ENCODE measurements around the gene LMOD2.

LMOD2 gene

DNA sequence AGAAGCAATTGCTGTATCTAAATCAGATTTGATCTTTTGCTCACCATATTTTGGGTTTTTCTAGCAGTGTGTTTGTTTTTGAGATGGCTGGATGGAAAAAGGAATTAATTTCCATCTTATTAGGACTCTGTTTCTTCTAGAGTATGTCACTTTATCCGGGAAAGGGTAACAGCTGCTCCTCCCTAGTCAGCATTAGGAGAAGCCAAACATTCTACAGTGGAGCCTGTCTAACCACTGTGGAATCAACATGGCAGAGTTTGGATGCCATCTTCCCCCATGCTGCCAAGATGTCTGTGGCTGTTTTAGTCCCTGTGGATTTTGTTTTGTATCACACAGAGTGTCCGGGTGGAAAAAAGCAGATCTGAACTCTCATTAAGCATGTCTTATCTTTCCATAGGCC is 16.0 kb upstream of the LMOD2 start:
- DNase-seq (ENCODE audit: low spot score) = no peak

DNA sequence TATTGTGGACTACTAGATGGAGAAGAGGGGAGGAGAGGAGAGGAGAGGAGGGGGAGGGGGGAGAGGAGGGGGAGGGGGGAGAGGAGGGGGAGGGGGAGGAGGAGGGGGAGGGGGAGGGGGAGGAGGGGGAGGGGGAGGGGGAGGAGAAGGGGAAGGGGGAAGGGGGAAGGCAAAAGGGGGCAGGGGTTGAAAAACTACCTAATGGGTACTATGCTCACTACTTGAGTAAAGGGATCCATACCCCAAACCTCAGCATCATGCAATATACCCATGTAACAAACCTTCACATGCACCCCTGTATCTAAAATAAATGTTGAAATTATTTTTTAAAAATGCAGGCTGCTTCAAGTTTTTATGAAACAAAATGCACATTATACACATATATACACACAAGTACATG is 15.1 kb upstream of the LMOD2 start:
- no peak for DNase-seq (ENCODE audit: low spot score)

DNA sequence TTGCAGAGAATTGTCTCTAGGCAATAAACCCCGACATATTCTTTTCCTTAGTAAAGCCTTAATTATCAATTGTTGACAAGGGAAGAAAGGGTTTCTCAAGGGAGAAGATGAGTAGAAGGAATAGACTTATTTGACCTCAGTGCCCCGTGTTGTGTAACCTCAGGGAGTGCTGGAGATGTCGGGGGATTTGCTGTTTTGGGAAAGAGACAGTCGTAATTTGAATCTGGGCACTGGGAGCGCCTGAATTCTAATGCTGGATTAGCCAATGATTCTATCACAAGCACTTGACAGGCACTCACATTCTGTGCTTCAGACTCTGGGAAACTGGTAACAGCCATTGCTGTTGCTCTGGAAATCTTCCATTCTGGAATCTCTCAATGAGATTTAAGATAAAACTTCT is 13.8 kb upstream of the LMOD2 start:
- DNase-seq (ENCODE audit: low spot score) = no peak

DNA sequence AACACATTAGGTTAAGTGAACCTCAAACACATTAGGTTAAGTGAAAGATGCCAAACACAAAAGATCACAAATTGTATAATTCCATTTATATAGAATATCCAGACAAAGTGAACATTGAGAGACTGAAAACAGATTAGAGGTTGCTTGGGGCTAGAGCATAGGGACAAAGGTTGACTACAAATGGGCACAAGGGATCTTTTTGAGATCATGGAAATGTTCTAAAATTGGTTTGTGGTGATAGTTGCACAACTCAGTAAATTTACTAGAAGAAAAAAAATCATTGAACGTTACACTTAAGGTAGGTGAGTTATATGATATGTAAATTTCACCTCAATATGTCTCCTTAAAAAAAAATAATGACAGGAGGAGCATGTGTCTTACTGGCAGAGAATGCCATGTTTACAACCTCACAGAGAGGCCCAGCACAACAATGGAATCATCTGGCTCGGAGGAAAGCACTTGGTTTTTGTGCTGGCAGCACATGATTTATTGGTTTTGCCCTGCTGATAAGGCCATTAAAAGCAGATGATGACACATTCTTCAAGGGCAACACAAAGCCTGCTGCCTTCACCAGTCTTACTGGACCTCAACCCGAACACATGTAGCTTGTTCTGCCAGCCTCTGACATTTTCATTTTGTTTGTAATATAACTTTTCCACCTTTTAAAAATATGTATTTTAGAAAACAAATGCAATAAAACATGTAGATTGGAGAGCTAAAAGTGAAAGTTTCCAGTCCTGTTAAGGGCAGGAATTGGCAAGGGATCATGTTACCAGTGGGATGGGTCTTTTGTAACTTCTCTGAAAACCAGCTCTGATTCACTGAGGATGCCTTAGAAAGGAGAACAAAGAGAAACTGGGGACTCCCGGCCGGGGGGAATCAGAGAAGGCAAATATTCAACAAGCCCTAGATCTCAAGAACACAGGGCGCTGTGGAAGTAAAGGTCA is 11.9 kb upstream of the LMOD2 start:
- DNase-seq (ENCODE audit: low spot score) = peak; percentile 49

DNA sequence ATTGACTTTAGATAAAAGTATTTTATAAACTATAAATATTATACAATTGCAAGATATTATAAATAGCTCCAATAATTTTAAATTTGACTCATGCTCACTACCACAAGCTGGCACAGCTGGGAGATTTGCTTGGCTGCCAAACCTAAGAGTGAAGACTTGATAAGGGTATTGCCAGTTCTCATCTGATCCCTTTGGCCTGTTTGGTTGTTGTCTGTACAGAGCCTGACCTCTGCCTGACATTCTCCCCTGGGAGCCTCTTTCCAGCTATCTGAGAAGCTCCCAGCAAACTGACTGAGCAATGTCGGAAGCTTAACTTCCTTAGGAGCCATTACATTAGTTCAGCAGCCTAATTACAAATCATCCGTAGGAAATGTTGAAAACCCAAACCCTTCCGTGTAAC is 10.2 kb upstream of the LMOD2 start:
- DNase-seq (ENCODE audit: low spot score) = no peak

DNA sequence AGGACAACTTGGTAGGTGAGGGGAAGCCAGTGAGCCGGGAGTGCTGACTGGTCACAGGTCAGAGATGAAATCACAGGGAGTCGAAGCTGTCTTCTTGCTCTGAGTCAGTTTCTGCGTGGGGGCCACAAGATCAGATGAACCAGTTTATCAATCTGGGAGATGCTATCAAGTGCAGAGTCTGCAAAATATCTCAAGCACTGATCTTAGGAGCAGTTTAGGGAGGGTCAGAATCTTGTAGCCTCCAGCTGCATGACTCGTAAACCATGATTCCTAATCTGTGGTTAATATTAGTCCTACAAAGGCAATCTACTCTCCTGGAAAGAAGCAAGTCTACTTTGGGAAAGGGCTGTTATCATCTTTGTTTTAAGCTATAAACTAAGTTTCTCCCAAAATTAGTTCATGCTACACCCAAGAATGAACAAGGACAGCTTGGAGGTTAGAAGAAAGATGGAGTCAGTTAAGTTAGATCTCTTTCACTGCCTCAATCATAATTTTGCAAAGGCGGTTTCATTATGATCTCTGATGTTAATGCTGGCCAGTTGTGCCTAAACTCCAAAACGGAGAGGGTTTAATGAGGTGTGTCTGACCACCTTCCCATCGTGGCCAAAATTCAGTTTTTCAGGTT is 8.4 kb upstream of the LMOD2 start:
- DNase-seq (ENCODE audit: low spot score) = no peak

DNA sequence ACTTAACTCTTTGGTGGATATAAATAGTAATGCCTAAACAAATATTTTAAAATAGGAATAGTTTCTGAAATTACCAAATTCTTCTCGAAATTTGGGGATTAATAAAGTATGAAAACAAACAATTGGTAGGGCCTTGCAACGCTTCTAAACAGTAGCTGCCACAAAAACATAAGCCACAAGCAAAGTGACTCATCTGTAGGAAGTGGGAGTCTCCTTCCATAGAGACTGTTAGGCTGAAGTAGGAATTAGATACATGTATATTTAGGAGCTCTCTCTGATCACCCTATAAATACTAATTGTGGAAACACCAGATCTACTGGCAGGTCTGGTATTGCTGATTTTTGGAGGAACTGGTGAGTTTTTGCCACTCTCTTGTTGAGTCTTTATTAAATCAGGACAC is 5.7 kb upstream of the LMOD2 start:
- DNase-seq (ENCODE audit: low spot score) = no peak

DNA sequence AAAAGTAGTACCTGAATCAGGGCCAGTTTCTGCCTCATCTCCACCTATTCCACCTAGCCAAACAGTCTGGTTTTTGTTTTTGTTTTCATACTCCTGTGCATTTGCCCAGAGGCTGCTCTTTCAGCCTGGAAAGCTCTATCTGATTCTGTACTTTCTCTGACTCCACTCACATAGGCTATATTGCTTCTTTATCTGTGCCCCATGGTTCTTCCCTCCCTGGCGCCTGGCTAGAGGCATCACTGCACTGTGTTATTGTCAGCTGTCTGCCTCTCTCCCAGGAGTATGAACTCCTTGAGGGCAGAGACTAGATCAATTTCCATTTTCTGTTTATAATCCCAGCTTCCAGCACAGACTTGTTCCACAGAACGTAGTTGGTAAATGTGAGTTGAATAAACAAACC is 5.1 kb upstream of the LMOD2 start:
- no peak for DNase-seq (ENCODE audit: low spot score)

DNA sequence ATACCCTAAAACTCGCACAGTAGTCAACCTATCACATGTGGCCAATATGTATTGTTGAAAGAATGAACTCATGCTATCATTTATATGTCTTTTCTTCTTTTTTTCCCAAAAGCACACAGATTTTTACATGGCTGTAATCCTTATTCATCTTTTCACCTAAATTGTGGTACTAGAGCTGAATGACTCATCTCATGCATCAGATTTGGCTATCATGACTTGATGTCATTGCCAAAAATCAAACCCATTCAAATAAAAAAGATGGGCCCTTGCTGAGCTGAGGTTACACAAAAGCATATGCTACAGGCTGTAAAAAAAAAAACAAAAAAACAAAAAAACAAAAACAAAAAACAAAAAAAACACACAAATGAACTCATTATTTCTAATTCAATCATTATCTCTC is 3.3 kb upstream of the LMOD2 start:
- DNase-seq (ENCODE audit: low spot score) = no peak

DNA sequence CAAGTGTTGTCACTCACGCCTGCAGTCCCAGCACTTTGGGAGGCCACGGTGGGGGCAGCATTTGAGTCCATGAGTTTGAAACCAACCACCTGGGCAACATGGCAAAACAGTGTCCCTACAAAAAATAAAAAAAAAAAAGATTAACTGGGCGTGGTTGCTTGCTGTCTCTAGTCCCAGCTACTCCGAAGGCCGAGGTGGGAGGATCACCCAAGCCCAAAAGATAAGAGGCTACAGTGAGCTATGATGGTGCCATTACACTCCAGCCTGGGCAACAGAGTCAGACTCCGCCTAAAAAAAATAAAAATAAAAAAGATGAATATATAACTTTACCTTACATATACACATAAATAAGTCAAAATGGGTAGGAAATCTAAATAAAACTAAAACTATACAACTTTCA is 2.5 kb upstream of the LMOD2 start:
- DNase-seq (ENCODE audit: low spot score) = no peak

DNA sequence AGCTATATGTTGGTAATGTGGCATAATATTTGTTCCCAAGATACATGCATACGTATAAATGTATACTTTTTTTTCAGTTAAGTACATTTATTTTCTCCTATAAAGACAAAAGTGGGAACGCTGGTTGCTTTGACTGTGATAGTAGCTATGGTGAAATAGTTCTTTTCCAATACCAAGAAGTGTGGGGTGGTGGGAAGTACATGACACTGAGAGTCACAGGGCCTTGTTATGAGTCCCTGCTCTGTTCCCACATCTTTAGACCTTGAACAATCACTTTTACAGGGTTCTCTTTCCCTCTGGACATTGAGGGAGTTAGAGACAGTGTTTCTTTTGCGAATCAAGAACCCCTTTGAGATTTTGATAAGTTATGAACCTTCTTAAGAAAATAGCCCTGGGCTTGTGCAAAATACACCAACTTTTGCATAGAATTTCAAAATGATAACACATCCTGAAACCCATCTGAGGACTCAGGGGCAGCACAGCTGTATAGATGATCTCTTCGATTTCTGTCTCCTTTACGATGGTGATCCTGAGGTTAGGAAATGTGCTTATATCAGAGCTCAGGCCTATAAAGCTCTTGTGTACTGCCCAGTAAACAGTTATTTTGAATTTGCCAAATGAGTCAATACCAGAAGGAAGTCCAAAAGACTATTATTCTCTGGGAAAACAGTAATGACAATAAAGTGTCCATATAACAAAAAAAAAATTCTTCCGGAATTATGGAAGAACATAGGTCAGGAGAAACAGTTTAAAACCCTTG is 1.1 kb downstream of the LMOD2 start:
- no peak for DNase-seq (ENCODE audit: low spot score)

DNA sequence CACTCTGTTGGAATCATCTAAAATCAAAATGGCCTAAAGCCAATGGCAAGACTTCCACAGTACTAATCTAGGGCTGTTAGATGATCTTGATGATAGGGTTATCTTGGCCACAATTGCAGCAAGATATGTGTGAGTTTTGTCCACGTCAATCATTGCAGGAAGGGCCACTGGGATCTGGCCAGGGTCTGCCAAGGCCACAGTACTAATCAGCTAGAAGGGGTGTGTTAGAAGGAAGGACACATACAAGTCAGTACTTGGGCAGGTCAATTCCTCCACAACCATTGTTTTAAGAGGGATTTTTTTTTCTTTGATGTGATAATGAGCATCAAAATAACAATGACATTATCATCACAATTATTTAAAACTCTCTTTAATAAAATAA is 1.6 kb downstream of the LMOD2 start:
- no peak for DNase-seq (ENCODE audit: low spot score)

DNA sequence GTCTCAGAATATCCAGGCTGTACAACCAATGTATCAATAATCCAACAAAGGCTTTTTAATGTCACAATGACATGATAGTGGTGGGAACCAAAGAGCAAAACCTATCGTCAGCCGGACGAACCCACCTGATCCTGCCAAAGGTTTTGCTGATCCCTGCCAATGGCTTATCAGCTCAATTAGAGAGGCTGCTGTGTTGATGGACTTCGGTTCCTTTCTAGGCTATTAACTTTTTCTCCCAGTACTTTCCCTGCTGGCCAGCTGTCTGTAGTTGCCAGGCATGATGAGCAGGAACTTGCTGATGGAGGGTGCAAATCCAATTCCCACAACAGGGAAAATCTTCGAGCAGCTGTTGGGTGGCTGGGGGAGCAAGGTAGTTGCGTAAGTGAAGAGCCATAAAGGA is 2.4 kb downstream of the LMOD2 start:
- DNase-seq (ENCODE audit: low spot score) = no peak

DNA sequence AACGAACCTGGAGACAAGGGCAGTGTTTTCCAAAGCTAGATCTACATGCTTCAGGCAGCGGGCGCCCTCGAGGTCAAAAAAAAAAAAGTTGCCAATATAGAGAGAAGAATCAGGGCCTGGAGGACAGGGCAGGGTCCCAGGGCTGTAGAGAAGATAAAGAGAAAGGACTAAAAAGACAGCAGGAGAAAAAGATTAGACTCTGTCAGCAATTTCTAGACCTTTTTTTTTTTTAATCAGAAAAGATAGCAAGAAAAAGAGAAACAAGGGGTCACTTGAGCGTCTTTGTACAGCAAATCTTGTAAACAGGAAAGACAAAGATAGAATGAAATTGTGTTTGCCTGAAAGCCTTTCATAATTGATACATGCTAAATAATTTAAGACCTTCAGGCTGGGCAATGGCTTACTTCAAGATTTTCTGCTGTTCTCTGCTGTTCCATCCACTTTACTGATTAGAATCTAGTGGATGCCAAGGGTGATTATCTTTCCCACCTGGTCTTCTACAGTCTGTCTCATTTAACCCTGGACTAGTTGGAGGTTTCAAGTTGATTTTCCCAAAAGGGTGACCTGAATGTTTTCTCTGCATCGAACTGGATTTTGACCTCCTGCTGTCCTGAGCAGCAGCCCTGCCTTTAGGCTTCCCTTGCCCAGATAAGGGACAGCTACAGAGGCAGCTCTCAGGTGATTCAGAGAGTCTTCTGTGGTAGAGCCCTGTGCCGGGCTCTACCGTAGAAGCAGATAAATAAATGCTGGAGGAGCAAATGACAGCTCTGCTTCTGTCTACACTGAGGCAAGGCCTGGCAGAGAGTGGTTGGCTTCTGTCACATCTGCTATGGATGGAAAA is 5.1 kb downstream of the LMOD2 start:
- no peak for DNase-seq (ENCODE audit: low spot score)

DNA sequence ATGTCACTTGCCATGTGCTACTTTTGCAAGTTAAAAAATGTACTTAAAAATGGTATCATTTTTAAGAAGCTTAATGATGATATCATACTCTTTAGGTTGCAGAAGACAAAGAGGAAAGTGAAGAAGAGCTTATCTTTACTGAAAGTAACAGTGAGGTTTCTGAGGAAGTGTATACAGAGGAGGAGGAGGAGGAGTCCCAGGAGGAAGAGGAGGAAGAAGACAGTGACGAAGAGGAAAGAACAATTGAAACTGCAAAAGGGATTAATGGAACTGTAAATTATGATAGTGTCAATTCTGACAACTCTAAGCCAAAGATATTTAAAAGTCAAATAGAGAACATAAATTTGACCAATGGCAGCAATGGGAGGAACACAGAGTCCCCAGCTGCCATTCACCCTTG is 6.1 kb downstream of the LMOD2 start:
- DNase-seq (ENCODE audit: low spot score) = no peak

DNA sequence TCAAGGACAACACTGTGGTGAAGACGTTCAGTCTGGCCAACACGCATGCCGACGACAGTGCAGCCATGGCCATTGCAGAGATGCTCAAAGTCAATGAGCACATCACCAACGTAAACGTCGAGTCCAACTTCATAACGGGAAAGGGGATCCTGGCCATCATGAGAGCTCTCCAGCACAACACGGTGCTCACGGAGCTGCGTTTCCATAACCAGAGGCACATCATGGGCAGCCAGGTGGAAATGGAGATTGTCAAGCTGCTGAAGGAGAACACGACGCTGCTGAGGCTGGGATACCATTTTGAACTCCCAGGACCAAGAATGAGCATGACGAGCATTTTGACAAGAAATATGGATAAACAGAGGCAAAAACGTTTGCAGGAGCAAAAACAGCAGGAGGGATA is 6.6 kb downstream of the LMOD2 start:
- DNase-seq (ENCODE audit: low spot score) = no peak

DNA sequence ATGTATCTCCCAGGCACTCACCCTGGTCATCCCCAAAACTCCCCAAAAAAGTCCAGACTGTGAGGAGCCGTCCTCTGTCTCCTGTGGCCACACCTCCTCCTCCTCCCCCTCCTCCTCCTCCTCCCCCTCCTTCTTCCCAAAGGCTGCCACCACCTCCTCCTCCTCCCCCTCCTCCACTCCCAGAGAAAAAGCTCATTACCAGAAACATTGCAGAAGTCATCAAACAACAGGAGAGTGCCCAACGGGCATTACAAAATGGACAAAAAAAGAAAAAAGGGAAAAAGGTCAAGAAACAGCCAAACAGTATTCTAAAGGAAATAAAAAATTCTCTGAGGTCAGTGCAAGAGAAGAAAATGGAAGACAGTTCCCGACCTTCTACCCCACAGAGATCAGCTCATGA is 7.1 kb downstream of the LMOD2 start:
- no peak for DNase-seq (ENCODE audit: low spot score)

DNA sequence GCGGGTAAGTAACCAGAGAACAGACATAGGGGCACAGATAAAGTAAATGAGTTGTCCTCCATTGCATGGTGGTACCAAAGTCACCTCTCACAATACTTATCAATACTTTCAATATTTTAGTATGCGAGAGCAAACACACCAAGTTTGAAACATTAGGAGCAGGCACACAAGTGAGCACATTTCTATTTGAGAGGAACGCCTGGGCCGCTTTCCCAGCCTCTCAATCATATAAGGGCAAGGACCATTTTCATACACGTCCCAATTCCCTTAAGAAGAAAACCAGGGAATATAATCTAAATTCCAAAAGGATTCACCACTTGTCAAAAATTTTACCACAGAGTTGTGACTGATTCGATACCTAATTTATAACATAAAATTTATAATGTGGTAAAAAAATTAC is 7.5 kb downstream of the LMOD2 start:
- DNase-seq (ENCODE audit: low spot score) = no peak

DNA sequence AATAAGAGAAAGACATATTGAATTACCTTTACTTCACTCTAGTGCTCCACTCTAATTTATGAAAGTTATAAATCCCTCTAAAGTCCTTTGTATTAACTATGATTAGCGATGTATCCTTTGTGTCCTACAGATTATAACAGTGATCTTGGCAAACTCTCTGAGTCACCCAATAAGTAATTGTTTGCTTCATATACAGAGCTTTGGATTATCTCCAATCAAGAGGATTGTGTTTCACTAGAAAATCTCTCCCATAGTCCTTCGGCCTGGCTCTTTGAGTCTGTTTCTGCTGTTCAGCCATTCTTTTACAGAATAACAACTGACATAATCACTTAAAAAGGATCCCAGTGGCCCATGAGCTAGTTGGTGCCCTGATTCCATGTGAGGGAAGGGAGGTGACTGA is 9.5 kb downstream of the LMOD2 start:
- no peak for DNase-seq (ENCODE audit: low spot score)

DNA sequence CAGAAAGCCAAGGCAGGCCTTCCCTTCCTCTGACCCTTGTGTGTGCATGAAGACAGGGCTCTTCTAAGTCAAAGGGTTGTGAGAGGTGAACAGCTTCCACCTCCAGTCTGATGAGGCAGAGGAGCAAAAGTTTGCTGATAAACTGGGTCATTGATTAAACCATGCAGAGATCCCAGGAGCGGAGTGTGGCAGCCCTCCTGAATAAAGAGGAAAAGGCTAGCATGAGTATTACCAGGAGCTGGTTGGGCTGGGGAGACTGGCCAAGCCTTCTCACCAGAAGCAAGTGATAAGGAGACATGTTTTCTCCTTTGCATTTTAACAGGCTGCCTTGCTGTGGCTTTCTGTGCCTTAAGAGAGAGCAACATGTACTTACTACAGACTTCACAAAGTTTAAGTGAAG is 10.2 kb downstream of the LMOD2 start:
- no peak for DNase-seq (ENCODE audit: low spot score)

DNA sequence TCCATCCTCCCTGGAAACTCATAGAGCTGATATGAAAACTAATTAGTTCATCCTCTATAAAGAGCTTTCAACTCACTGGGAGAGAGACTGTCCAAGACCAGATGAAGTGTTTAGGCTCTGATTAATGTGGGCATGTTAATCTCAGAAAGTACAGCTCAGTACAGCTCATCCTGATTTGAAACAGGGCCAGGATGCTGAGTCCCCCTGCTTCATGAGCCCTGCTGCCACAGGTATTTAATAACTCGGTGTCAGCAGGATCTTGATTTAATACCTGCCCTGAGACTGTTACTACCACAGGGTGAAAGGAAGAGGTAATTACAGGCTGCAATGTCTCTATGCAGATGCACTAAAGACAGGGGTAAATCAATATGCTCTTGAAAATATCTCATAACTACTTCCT is 10.8 kb downstream of the LMOD2 start:
- DNase-seq (ENCODE audit: low spot score) = no peak

DNA sequence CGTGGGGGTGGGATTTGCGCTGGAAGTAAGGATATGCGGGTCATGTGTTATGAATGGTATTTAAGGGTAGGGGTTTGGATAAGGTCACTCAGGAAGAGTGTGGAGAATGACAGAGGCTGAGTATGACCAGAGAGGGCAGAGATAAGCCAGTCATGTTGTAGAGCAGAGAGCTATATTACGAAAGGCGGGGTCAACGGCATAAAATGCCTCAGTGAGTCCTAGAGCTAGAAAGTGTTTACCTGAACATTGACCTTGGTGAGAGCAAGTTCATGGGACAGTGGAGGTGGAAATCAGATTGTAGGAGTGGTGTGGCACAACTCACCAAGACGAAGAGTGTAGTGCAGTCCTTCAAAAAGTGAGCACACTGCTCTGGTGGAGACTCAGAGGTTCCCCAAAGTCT is 13.8 kb downstream of the LMOD2 start:
- DNase-seq (ENCODE audit: low spot score) = no peak

Data from GM03348 (cell line).